HEK293 (cell line): ENCODE data around the gene MGAT2.

Source experiments
- MYNN ChIP-seq: fragments of 450-650 bp; formaldehyde crosslinking; IDR thresholded peaks from 2 replicates; pipeline ENCODE4 v1.5.1; 2016; ENCODE audit warnings: missing biosample characterization, missing genetic modification characterization, borderline replicate concordance
- ZNF423 ChIP-seq: fragments of 450-650 bp; formaldehyde crosslinking; IDR thresholded peaks from 2 replicates; pipeline ENCODE4 v1.5.1; 2016; ENCODE audit warnings: missing biosample characterization, missing genetic modification characterization
- TF ChIP-seq, protein P1 (sequence below): fragments of 450-650 bp; formaldehyde crosslinking; IDR thresholded peaks from 2 replicates; pipeline ENCODE4 v1.5.1; 2016; ENCODE audit warnings: missing biosample characterization, missing genetic modification characterization

DNA sequence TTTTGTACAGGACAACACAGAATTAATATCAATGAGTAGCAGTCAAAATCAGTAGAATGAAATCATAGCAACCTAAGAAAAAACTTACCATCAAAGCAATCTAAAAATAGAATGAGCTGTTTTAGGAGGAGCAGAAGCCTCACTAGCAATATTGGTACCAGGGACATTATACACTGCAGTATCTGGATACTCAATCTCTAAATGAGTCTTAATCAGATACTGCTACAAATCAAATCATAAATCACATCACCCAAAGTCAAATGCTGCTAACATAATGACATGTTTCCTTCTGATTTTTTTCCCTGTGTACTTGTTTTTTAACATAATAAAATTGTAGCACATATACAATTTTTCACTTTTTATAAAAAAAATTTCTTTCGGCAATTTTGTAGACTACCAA lies 42.5 kb upstream of the MGAT2 start:
- TF ChIP-seq, protein P1, sequence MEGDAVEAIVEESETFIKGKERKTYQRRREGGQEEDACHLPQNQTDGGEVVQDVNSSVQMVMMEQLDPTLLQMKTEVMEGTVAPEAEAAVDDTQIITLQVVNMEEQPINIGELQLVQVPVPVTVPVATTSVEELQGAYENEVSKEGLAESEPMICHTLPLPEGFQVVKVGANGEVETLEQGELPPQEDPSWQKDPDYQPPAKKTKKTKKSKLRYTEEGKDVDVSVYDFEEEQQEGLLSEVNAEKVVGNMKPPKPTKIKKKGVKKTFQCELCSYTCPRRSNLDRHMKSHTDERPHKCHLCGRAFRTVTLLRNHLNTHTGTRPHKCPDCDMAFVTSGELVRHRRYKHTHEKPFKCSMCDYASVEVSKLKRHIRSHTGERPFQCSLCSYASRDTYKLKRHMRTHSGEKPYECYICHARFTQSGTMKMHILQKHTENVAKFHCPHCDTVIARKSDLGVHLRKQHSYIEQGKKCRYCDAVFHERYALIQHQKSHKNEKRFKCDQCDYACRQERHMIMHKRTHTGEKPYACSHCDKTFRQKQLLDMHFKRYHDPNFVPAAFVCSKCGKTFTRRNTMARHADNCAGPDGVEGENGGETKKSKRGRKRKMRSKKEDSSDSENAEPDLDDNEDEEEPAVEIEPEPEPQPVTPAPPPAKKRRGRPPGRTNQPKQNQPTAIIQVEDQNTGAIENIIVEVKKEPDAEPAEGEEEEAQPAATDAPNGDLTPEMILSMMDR (tag by site-specific recombination), result no peak
- TF ChIP-seq MYNN (tag by site-specific recombination), result no peak
- TF ChIP-seq ZNF423 (tag by site-specific recombination), result no peak
